Activated CD4-positive, CD25-positive, alpha-beta regulatory T cell treated with anti-CD3 and anti-CD28 coated beads, Interleukin-2, amount 50 U/mL, for 16 hours (primary cell): ENCODE results near the gene PAPSS2.
"Not testable (repeated sequence)": the region's sequence is repeated elsewhere in the genome, so short reads cannot be mapped to it uniquely, and the experiment has no call there.

ENCODE experiments used
- DNase-seq: peaks from one replicate; pipeline ENCODE4 v3.0.0-alpha.2; 2020; ENCODE audit warnings: low read depth, low spot score

The PAPSS2 gene

GRCh38 chr10:87659571-87660483, at the start of gene PAPSS2:
Gene PAPSS2, plus strand, starts transcription at chr10:87659878. Its CDS starts 104 bp downstream, at chr10:87659982.
- DNase-seq, result no peak

GRCh38 chr10:87611341-87611740, 48.3 kb upstream of the PAPSS2 start:
- not testable (repeated sequence) for DNase-seq

- DNase-seq, result no peak
These were observed 47.6 kb upstream of the PAPSS2 start for GRCh38 chr10:87612115-87612514.

DNA sequence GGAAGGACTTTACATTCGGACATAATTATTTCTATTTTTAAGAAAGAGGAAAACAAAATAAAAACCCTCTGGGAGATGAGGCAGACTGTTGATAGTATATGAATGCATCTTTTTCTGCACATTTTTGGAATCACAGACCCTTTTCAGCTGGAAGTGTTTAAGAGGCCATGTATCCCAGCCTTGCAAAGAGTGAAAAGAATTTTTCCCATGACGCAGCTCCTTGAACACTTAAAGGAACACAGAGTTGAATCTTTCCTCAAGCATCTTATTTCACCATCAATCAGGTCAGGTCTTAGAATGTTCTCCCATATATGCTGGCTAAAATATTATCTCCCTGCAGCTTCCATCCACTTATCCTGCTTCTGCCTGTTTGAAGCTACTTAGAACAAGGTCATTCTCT, 45.9 kb upstream of the PAPSS2 start:
- no peak for DNase-seq

GRCh38 chr10:87615856-87616255, 43.8 kb upstream of the PAPSS2 start:
- DNase-seq, result no peak

DNA sequence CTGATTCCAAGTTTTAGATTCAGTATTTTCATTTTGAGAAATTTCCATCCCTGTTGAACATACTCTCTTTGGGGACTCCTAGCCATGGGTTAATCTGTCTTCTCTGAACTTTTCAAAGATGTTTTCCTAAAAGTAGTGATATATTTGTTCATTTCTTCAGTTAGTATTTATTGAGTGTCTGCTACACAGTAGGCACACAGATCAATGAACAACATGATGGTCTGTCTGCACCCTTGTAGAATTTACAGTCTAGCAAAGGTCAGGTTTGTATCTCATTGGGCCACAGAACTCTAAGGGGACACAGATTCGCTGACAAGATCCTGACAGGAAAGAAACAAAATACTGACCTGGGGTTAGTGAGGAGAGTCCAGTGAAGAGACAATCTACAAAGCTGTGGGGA, 42.2 kb upstream of the PAPSS2 start:
- no peak for DNase-seq

DNA sequence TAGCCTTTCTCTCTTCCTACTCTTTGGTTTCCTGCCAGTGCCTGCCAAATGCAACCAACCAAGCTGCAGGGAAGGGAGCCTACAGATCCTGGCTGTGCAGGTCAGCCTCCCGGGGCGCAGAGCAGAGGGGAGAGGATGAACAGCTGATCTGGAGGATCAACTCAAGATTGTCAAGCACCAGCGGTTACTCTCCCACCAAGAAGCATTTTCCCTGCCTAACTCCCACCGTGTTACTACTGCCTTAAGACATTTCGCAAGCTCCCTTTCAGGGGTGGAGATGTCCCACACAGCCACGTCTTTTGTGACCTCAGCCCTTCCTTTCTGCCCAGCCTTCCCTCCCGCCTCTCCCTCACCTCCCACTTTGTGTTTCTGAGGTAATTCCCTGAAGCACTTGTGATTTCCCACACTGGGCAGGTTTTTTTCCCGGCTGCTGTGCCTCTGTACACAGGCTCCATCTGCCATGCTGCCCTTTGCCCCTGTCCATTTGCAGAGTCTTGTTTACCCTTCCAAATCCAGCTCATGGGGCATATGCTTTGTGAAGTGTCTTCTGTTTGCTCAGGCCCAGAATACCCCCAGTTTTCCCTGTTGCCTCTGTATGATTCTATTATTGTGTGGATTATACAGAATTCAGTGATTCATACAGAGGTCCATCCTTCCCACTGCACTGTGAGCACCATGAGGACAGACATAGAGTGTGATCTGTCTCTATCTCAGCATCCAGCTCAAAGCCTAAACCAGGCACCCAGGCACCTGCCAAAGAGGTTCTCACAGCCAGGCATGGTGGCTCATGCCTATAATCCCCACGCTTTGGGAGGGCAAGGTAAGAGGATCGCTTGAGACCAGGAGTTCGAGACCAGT, 40.9 kb upstream of the PAPSS2 start:
- DNase-seq, result no peak

DNA sequence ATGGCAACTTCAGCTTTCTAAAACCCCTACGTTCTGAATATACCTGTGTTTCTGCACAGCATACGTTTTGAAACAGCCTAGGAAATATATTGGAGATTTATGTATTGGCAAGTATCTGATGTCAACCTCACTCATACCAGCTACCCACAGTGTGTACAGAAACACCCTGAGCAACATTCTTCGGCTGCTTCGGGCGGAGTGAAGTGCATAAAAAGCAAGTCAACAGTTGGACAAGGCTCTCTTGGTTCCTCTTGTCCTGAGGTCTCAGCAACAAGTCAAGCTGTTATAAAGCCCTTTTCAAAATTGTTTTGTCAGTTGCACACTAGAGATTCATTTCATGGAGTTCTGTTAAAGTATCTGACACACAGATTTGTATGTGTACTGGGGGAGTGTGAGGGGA, 40.0 kb upstream of the PAPSS2 start:
- DNase-seq, result no peak

- not testable (repeated sequence) for DNase-seq
These were observed 38.2 kb upstream of the PAPSS2 start for GRCh38 chr10:87621440-87621839.

- DNase-seq, result no peak
These were observed 37.2 kb upstream of the PAPSS2 start for GRCh38 chr10:87622314-87623004.

- no peak for DNase-seq
These were observed 36.5 kb upstream of the PAPSS2 start for GRCh38 chr10:87623191-87623590.

DNA sequence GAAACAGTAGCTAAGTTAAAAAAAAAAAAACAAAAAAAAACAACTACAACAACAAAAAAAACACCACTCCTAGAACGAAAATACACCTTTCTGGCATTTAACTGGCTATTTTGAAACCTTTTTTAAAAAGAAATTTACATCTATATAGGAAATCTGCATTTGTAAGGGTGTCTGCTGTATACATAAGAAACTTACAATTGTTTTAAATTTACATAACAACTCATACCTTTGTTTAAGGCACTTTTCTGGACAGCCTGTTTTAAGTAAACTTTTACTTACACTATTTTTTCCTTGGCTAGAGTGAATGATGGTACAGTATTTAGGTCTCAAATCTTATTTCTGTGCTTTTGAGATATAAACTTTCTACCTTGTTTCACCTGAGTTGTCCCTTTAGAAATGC, 34.0 kb upstream of the PAPSS2 start:
- DNase-seq, result no peak

GRCh38 chr10:87626422-87626892, 33.2 kb upstream of the PAPSS2 start:
- no peak for DNase-seq

GRCh38 chr10:87630171-87630570, 29.5 kb upstream of the PAPSS2 start:
- DNase-seq, result no peak

DNA sequence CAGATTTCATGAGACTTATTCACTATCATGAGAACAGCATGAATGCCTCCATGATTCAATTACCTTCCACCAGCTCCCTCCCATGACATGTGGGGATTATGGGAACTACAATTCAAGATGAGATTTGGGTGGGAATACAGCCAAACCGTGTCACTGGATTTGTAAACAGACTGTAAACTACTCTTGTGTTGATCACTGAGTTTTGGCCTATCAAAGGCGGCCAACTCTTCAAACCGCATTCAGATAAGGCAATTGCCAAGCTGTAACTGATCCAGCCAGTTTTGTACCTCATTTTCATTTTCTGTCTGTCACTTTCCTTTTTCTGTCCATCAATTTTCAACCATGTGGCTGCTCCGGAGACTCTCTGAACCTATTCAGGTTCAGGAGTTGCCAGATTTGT, 27.2 kb upstream of the PAPSS2 start:
- no peak for DNase-seq

DNA sequence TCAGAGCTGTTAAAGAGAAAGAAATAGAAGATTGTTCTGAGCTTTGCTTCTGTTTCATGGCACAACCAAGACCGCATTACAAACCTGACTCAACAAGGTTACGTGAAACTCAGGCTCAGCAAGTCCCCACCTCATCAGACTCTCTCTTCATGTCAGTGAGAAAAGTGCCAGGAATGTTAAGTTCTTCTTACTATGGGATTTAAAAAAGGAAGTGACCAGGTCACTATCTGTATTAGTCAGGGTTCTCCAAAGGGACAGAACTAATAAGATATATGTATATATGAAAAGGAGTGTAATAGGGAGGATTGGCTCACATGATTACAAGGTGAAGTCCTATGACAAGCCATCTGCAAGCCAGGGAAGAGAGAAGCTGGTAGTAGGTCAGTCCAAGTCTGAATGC, 25.4 kb upstream of the PAPSS2 start:
- no peak for DNase-seq

GRCh38 chr10:87635498-87636312, 24.0 kb upstream of the PAPSS2 start:
- DNase-seq, result no peak

DNA sequence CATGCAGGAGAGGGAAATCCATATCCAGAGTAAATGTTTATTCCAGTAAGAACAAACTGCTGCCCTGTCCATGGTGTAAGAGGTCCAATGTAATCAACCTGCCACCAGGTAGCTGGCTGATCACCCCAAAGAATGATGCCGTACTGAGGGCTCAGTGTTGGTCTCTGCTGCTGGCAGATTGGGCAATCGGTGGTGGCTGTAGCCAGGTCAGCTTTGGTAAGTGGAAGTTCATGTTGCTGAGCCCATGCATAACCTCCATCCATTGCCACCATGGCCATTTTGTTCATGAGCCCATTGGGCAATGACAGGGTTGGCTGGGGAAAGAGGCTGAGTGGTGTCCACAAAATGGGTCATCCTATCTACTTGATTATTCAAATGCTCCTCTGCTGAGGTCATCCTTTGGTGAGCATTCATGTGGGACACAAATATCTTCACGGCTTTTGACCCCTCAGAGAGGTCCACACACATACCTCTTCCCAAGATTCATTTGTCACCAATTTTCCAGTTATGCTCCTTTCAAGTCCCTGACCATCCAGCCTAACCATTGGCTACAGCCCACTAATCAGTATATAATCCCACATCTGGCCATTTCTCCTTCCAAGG, 23.3 kb upstream of the PAPSS2 start:
- no peak for DNase-seq

DNA sequence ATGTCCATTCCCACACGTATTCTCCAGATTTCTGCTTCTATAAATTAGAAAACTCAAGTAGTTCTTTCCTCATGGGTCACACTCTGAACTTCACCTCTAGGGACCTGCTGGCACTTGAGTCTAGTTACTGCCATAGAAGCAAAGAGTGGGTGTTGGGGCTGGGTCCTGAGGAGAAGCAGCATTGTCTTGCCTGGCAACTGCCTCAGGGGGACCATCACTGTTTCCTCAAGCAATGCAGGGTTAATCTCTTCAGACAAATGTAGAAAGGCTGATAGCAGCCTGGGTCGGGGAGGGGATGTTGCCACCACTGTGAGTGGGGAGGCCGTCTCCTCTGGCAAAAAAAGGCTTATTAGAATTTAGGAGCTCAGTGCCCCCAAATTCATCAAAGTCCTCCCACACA, 20.2 kb upstream of the PAPSS2 start:
- no peak for DNase-seq

DNA sequence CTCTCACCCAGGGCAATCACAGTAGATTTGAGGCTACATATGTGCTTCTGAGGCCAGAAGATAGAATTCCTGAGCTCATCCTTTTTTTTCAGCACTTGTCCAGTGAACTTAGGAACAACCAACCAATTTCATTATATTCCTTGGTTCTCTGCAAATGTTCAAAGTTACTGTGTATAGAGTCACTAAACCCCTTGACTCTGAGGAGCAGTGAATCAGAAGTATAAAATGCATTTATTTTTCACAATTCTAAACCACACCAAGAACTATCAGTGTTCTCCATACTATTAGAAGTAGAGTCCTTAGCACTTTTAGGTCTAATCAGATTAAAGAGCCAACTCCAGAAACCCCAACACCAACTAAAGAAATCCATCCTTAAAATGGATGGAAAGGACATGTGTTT, 19.6 kb upstream of the PAPSS2 start:
- no peak for DNase-seq

- no peak for DNase-seq
These were observed 17.2 kb upstream of the PAPSS2 start for GRCh38 chr10:87642486-87642885.
